Ovary (tissue), 3 donors: Measurements from ENCODE around the gene C4orf50.

Experiments used
- CTCF ChIP-seq, 3 donors: fragments of 450-650 bp in 2 of 3; fragments of 200-600 bp in 1 of 3; IDR thresholded peaks; one replicate each; pipeline versions ENCODE4 v1.5.1 to v1.8.0; 2016 to 2022; ENCODE audit warnings: antibody characterized with exemption in 3 of 3, mild to moderate bottlenecking in 1 of 3
- POLR2A ChIP-seq: fragments of 450-650 bp; IDR thresholded peaks from one replicate; pipeline ENCODE4 v1.6.1; 2017; ENCODE audit warnings: antibody characterized with exemption, mild to moderate bottlenecking, moderate library complexity
- donor health status: DM: no; HTN: no; CAD: no.

GRCh38 chr4:5941601-5942000 is 76.6 kb downstream of the C4orf50 start:
- TF ChIP-seq CTCF (IDR thresholded peaks at IDR 0.05) (no peak), POLR2A (no peak)
